SKM-1 treated with dmso at 0.1 percent for 144 hours (cell line): ENCODE data around the gene SOX8.

Experiments used
- DNase-seq: peaks from one replicate; lab custom pipeline; 2025; ENCODE audit not compliant: unreplicated experiment; lab: John Stamatoyannopoulos, UW

SOX8 gene

DNA sequence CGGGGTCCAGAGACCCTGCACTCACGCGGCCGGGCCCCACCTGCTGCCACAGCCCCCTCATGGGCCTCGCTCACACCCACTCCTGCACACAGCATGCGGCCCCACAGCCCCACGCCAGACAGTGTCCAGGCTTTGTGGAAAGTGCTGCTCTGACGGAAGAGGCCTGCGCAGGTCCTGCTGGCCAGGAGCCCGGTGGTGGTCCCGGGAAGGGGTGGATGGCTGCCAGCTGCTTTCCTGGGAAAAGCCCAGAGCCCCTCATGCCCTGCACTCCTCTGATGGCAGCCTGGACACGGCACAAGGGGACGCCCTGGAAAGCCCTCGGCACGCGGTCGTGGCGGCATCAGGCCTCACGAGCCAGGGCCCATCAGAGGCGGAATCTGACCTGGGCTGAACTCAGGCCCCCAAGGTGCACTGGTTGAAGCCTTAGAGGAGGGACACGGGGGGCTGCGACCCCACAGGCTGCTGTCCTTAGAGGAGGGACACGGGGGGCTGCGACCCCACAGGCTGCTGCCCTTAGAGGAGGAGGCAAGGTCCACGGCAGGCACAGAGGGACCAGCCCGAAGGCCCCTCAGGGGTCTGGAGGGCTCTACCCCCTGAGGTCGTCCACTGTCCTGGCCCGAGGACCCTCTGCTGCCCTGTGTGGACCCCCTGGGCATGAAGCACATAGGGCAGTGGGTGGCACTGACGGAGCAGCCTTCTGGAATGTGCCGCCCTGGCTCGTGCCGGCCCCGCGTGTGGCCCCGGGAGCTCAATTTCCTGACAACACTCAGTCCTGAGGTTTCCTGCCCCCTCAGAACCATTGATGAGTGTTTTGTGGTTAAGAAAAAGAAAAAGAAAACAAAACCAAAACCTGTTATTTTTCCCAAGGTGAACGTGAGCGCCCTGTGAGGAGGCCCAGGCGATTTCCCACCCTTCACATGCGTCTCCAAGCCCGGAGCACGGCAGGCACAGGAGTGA, 22.1 kb downstream of the SOX8 start:
- DNase-seq: no peak

- no peak for DNase-seq
Observed at GRCh38 chr16:1005286-1005685, 23.7 kb downstream of the SOX8 start.

- no peak for DNase-seq
Observed at GRCh38 chr16:1006781-1007180, 25.2 kb downstream of the SOX8 start.

- DNase-seq: no peak
Observed at GRCh38 chr16:1007284-1007850, 25.8 kb downstream of the SOX8 start.

DNA sequence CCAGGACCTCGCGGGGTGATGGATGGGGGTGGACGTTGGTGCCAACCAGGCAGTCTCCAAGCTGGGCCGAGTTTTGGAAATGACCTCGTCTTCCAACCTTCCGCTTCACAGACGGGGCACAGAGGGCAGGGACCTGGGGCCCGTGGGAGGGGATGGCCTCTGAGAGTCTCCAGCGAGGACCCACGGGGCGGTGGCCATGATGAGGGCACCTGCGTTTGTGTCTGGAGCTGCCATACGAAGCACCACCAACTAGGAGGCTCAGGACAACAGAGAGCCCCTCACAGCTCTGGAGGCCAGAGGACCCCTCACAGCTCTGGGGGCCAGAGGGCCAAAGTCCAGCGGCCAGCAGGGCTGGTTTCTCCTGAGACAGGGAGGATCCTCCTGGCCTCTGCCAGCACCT, 26.5 kb downstream of the SOX8 start:
- no peak for DNase-seq

- DNase-seq: no peak
Observed at GRCh38 chr16:1009358-1010150, 28.0 kb downstream of the SOX8 start.

- no peak for DNase-seq
Observed at GRCh38 chr16:1010251-1010650, 28.7 kb downstream of the SOX8 start.

DNA sequence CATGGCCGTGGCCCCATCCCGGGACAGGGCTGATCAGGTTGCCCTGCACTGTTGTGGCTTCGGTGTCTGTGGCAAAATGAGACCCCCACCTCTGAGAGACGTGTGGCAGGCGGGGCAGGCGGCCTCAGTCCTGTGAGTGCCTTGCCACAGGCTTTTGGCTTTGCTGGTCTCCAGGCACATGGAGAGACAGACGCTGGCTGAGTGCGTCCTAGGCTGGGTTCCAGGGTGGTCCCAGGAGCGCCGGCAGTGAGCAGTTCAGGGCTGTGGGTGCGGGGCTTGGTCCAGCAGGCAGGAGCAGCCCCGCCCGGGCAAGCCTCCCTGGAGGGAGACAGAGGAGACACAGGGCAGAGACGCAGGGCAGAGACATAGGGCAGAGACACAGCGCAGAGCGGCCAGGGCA, 29.2 kb downstream of the SOX8 start:
- no peak for DNase-seq

DNA sequence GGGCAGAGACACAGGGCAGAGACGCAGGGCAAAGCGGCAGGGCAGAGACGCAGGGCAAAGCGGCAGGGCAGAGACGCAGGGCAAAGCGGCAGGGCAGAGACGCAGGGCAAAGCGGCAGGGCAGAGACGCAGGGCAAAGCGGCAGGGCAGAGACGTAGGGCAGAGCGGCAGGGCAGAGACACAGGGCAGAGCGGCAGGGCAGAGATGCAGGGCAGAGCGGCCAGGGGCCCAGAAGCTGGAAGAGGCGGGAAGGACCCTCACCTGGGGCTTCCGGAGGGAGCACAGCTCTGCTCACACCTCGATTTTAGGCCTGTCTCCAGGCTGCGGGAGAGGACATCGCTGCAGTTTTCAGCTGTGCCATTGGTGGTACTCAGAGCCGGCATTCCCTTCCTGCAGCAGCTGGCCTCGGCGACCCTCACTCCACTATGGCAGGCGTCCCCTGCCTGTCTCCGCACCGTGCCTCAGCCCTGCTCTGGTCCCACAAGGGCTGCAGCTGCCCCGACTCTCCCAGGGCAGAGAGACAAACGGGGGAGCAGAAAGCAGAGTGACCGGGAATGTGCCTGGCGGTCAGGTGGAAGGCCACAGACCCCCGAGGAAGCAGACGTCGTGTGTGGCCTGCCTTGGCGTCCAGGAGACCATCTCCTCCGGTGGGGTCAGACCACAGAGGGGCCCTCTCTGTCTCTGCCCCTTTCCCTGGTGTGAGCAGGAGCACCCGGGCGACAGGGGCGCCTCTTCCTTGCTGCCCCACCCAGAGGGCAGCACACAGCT, 29.9 kb downstream of the SOX8 start:
- DNase-seq: no peak

GRCh38 chr16:1012135-1012534, 30.6 kb downstream of the SOX8 start:
- DNase-seq: no peak

GRCh38 chr16:1012722-1013592, 31.4 kb downstream of the SOX8 start:
- no peak for DNase-seq

DNA sequence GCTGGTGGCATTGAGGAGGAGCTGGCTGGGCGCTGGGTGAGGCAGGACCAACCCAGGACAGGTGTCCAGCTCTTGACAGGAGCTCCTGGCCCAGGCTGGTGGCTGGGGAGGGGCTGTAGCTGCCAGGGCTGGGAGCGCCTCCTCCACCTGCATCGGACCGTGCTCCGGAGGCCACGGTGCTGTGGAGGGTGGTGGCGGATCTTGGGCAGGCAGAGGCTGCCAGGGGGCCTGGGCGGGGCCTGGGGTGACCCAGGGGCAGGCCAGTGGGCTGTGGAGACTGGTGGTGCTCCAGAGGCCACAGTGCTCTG, 32.0 kb downstream of the SOX8 start:
- no peak for DNase-seq

GRCh38 chr16:1014221-1014620, 32.7 kb downstream of the SOX8 start:
- no peak for DNase-seq

DNA sequence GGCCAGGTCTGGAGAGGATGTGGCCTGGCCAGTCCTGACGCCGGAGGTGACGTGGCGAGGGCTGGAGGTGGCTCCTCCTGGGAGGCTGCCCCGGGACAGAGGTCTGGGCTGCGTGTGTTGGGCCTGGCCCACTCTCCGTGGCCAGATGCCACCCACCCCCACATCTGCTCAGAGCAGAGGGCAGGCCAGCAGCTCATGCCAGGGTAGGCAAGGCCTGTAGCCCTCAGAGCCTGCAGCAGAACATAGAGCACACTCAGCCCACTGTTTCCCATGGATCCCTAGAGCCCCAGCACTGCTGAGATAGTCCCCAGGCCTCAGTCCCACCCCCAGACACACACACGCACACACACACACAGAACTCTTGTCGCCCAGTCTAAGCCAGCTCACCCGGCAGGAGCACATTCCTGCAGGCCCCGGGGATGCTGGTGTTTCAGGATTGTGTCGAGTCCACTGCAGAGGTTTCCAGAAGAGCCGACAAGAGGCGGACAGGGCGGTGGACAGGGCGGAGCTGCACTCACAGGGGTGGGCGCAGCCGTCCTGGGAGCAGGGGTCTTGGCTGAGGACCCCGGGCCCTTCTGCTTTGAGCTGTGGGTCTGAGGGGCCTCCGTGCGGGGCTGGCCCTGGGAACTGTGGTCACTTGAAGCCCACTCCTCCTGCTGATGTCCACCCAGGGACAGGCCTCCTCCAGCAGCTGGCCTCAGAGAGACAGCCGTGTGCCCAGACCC, 33.4 kb downstream of the SOX8 start:
- DNase-seq: no peak

GRCh38 chr16:1018447-1019198, 37.1 kb downstream of the SOX8 start:
- no peak for DNase-seq

- DNase-seq: no peak
Observed at GRCh38 chr16:1019231-1020090, 37.9 kb downstream of the SOX8 start.

DNA sequence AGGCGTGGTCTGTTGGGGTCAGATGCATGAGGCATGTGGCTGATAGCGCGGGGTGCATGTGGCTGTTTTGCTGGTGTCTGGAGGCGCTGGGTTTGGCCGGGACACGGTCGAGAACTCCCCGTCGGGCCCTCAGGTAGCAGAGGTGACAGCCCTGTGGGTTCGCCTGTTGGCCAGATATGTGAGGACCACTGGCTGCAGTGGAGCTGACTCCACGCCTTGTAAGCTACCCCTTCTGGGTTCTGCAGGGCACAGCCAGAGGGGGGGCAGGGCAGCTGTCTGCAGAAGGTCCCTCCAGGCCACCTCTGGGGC, 38.5 kb downstream of the SOX8 start:
- DNase-seq: no peak

GRCh38 chr16:1020591-1020990, 39.0 kb downstream of the SOX8 start:
- DNase-seq: no peak
